ENCODE data around the gene FIGNL1. TPM values are rescaled to one million over a fixed set of nuclear protein-coding genes. Genes with fewer than 3 reads are reported as not detected.

The FIGNL1 gene
- total and polyA plus RNA-seq, 2 of the 4 experiments (the other 2 are of a cell fraction): 8.2 to 27.1 TPM

DNA sequence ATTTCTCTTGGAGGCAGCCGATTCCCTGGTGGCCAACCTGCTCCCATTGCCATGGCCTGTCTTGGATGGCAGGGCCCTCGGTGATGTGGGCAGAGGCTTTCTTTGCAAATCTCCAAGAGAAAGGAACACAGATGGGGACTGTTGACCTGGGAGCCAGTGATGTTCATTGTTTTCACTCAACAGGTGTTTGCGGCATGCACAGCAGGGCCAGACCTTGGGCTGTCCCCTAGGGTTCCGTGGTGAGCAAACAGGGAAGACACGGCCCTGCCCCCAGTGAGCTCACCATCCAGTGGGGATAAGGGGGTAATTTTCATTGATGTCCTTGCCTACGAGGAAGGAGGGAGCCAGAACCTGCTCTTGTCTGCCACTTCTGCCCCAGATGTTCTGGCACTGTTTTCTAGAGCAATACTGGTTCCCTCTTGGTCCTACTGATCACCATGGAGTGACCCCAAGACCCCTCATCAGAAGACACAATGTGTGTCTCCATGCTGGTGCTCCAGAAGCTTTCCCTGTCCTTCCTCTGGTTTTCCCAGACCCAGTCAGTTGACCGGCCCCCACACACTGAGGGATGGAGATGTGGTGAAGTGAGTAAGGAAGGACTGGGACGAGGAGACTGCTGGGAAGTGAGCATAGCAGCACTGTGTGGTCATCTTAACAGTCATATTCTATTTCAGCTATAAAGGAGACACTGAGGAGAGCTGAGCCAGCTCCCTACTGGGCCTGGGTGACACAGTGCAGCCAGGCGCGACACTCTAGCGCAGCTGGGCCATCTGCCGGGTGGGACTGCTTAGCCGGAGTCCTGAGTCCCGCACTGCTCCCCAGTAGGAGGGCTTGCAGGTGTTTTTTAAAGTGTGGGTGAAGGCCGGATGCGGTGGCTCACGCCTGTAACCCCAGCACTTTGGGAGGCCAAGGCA is 20.4 kb upstream of the FIGNL1 start:
- no peak overlapping the region for H3K27ac ChIP-seq (ENCODE audit: insufficient read depth, low read length)
- H3K18ac ChIP-seq (ENCODE audit: low read depth, low read length): no peak overlapping the region
- WGBS, 2 experiments (ENCODE audit: extremely low coverage in 2 of 2, insufficient read length in 1 of 2): 44% methylated on average over 3 of the region's 17 CpGs; no CpG with 5 or more reads in 1 of the 2 experiments
- H3K23ac ChIP-seq (ENCODE audit: low read depth, low read length): no peak overlapping the region
- intact Hi-C loops (cut with micrococcal nuclease) (no loop called here), dilution Hi-C loops (cut with HindIII; ENCODE audit: low sequenced_read_pairs, unreplicated experiment) (no loop called here), in situ Hi-C loops (cut with MboI; ENCODE audit: low sequenced_read_pairs) (loop anchor here (25.0 kb wide), 1 partner anchor 217 kb away; no protein-coding TSS in a partner anchor)
- no peaks in the 10 kb centered on the region for H4K20me1 ChIP-seq (ENCODE audit: insufficient read depth, low read length)
- H3K56ac ChIP-seq (ENCODE audit: extremely low read depth, insufficient read depth, low read length): no peak overlapping the region
- H2AK5ac ChIP-seq (ENCODE audit: low read depth, low read length): no peak overlapping the region
- H4K8ac ChIP-seq (ENCODE audit: low read depth in 2 of 2, low read length in 2 of 2): no peak overlapping the region
- H3K9me3 ChIP-seq (ENCODE audit: control insufficient read depth, insufficient read depth, low read length): no peaks in the 10 kb centered on the region
- no peak overlapping the region for H2BK15ac ChIP-seq (ENCODE audit: low read depth, low read length)
- H3K4me2 ChIP-seq (ENCODE audit: low read depth, low read length): no peak overlapping the region
- ChIA-PET POLR2A (ENCODE audit: unreplicated experiment) (no interaction called here), CTCF (interaction anchor here (0.7 to 1.3 kb wide), 2 partner anchors 671 to 690 kb away, joined by 3 read pairs; no protein-coding TSS in a partner anchor)
- no peaks in the 10 kb centered on the region for H3K4me1 ChIP-seq (ENCODE audit: control insufficient read depth, insufficient read depth, low read length)
- TF ChIP-seq SMC3 (IDR thresholded peaks at IDR 0.05; ENCODE audit: low read depth, low read length) (no peak), RFX5 (IDR thresholded peaks at IDR 0.05; ENCODE audit: low read depth, low read length) (no peak), RCOR1 (IDR thresholded peaks at IDR 0.05; ENCODE audit: insufficient replicate concordance, low read length) (no peak)
- TF ChIP-seq, protein P1, sequence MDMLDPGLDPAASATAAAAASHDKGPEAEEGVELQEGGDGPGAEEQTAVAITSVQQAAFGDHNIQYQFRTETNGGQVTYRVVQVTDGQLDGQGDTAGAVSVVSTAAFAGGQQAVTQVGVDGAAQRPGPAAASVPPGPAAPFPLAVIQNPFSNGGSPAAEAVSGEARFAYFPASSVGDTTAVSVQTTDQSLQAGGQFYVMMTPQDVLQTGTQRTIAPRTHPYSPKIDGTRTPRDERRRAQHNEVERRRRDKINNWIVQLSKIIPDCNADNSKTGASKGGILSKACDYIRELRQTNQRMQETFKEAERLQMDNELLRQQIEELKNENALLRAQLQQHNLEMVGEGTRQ (IDR thresholded peaks at IDR 0.05; ENCODE audit: low read depth, low read length): no peak
- DNase-seq: no peak
- no peak overlapping the region for H2BK5ac ChIP-seq (ENCODE audit: low read depth, low read length, poor library complexity, severe bottlenecking)
- H3K14ac ChIP-seq (replicated peaks; ENCODE audit: low read depth, low read length): no peak overlapping the region
- H4K5ac ChIP-seq (ENCODE audit: low read depth, low read length): no peak overlapping the region
- no peak overlapping the region for H3K4me3 ChIP-seq (ENCODE audit: insufficient read depth, low read depth, low read length)
- no peak overlapping the region for H3K4ac ChIP-seq (ENCODE audit: low read depth, low read length)
- no peak overlapping the region for H2AFZ ChIP-seq (replicated peaks; ENCODE audit: low read length, poor library complexity)
- no peaks in the 10 kb centered on the region for H3K9me1 ChIP-seq (ENCODE audit: insufficient read depth, low read length)
- no peak overlapping the region for H3K9ac ChIP-seq (ENCODE audit: low read depth, low read length)
- peaks cover 22% of the 10 kb centered on the region for H3K27me3 ChIP-seq (ENCODE audit: control insufficient read depth, insufficient read depth, low read length)
- no peak for ATAC-seq (ENCODE audit: low read depth)
- no TSS peak for BruUV-seq (replicated peaks)
- no peaks in the 10 kb centered on the region for H3K36me3 ChIP-seq (ENCODE audit: control insufficient read depth, insufficient read depth, low read length)
- no peak overlapping the region for H2AK9ac ChIP-seq (replicated peaks; ENCODE audit: low read depth, low read length, poor library complexity)
- H3K79me1 ChIP-seq (ENCODE audit: low read depth in 1 of 2, low read length in 2 of 2): no peaks in the 10 kb centered on the region
- no peak overlapping the region for H2BK120ac ChIP-seq (ENCODE audit: low read depth, low read length)
- H2BK20ac ChIP-seq (ENCODE audit: low read depth, low read length): no peak overlapping the region
- H4K91ac ChIP-seq (ENCODE audit: insufficient read depth, low read depth, low read length): no peak overlapping the region
